Endodermal cell (in vitro differentiated cells): Measurements from ENCODE around the gene DAPK1. TPM values are rescaled to one million over a fixed set of nuclear protein-coding genes. Genes with fewer than 3 reads are reported as not detected.

Experiments
- DNase-seq: peaks from one replicate; pipeline ENCODE4 v3.0.0-alpha.2; 2017
- H3K27ac ChIP-seq: 2 replicates; pipeline ENCODE4 v1.5.1; 2013; ENCODE audit warnings: mild to moderate bottlenecking, low read depth, low read length, moderate library complexity
- H3K27me3 ChIP-seq: 2 replicates; pipeline ENCODE4 v1.6.1; 2013; ENCODE audit warnings: mild to moderate bottlenecking, low read length, moderate library complexity; ENCODE audit not compliant: insufficient read depth, control insufficient read depth, poor library complexity, severe bottlenecking
- H3K36me3 ChIP-seq: 2 replicates; pipeline ENCODE4 v1.7.0; 2013; ENCODE audit warnings: mild to moderate bottlenecking, low read length, moderate library complexity; ENCODE audit not compliant: control insufficient read depth, insufficient read depth
- H3K4me1 ChIP-seq: one replicate; pipeline ENCODE4 v1.7.0; 2013; ENCODE audit warnings: low read length; ENCODE audit not compliant: control insufficient read depth, insufficient read depth
- H3K4me3 ChIP-seq: 2 replicates; pipeline ENCODE4 v1.5.1; 2013; ENCODE audit warnings: mild to moderate bottlenecking, low read length, moderate library complexity
- H3K9ac ChIP-seq: 2 replicates; pipeline ENCODE4 v1.6.1; 2013; ENCODE audit warnings: mild to moderate bottlenecking, low read length, moderate library complexity; ENCODE audit not compliant: poor library complexity, severe bottlenecking; ENCODE audit errors: extremely low read depth
- H3K9me3 ChIP-seq: 2 replicates; pipeline ENCODE4 v1.6.1; 2013; ENCODE audit warnings: mild to moderate bottlenecking, low read length, moderate library complexity; ENCODE audit not compliant: control insufficient read depth
- H3K27ac Mint-ChIP-seq: 2 replicates; pipeline ENCODE4 v1.8.0; 2020; ENCODE audit warnings: mixed read lengths
- H3K27me3 Mint-ChIP-seq: 2 replicates; pipeline ENCODE4 v1.8.0; 2021; ENCODE audit warnings: mild to moderate bottlenecking, mixed read lengths; ENCODE audit not compliant: insufficient read depth
- H3K36me3 Mint-ChIP-seq: 2 replicates; pipeline ENCODE4 v1.8.0; 2020; ENCODE audit warnings: low read depth, mixed read lengths
- H3K4me1 Mint-ChIP-seq: 2 replicates; pipeline ENCODE4 v1.8.0; 2020; ENCODE audit warnings: mixed read lengths
- H3K4me3 Mint-ChIP-seq: 2 replicates; pipeline ENCODE4 v1.8.0; 2020; ENCODE audit warnings: mild to moderate bottlenecking, moderate library complexity, mixed read lengths
- H3K9me3 Mint-ChIP-seq: 2 replicates; pipeline ENCODE4 v1.8.0; 2020; ENCODE audit warnings: mild to moderate bottlenecking, mixed read lengths
- WGBS, 2 experiments: methylation state at CpG; one replicate each; pipeline versions ENCODE4 v1.1.5 to v1.1.7; 2013; ENCODE audit warnings: missing lambda C conversion rate in 2 of 2, mixed read lengths in 1 of 2; ENCODE audit not compliant: insufficient coverage in 1 of 2, insufficient read length in 1 of 2; 5-methylcytosine and 5-hydroxymethylcytosine counted together
- total RNA-seq, 2 donors: library from RNA; stranded (reverse); fragmentation: NEBNext Ultra II Directional in 1 of 2; extraction: Animal tissue kit (Norgen Biotek cat#: 25700) in 1 of 2; gene quantifications; 2 replicates in 1 of 2; 3 replicates in 1 of 2; pipeline ENCODE4 v1.2.1, GENCODE V29; 2021
- TF ChIP-seq, protein P1 (sequence below): fragments of 200-600 bp; sonication (generic); conservative IDR thresholded peaks from 2 replicates; pipeline ENCODE4 v1.5.0; 2021; ENCODE audit warnings: antibody characterized with exemption, mild to moderate bottlenecking

The DAPK1 gene
- total RNA-seq, 2 donors from 2014 or later, result 117 to 139 TPM

DNA sequence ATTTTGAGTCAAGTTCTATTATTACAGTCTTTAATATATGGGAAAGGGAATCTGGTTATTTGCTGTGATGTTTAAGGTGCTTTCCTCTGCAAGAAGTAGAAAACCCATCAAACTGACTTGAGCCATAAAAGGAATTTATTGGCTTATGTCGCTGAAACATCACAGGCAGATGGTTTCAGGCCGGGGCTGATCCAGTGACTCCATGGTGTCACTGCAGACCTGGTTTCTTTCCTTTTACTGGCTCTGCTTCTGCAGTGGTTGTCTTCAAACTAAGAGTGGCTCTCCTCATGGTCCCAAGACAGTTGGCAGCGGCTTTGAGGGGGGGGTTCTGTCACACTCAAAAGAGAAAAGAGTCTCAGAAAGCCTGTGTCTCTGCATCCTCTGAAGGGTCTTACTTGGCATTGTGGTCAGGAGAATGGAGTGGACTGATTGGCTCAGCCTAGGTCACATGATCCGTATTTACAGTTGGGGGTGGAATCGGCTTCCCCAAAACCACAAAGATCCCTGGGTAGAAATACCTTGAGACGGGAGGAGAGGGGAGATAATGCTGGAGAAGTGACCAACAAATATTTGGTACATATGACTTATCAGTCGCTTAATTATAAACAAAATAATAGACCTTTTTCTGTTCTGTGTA is 106.3 kb downstream of the DAPK1 start:
- peaks cover 27% of the 10 kb centered on the region for H3K4me1 Mint-ChIP-seq

DNA sequence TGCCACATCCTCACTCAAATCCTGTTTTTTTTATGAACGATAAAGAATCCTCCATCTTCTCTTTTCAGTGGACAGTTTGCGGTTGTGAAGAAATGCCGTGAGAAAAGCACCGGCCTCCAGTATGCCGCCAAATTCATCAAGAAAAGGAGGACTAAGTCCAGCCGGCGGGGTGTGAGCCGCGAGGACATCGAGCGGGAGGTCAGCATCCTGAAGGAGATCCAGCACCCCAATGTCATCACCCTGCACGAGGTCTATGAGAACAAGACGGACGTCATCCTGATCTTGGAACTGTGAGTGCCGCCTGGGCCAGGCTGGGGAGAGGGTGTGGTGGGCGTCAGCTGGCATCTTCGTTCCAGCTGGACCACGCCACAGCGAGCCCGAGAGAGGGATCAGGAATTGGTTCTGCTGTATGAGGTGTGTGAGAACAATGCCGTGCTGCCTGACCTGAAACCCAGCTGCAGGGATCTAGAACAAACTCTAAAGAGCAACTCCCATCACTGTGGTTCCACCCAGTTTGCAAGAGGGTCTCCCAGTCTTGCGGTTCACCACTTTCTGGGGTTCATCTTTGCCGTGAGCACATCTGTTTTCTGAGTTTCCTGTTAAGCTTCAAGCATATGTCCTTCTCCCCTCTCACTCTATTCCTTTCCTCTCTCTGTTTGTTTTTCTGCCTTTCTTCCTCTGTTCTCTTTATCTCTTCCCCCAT is 107.4 kb downstream of the DAPK1 start:
- H3K9me3 Mint-ChIP-seq, result no peaks in the 10 kb centered on the region
- no peak for DNase-seq
- peaks cover 19% of the 10 kb centered on the region for H3K4me1 Mint-ChIP-seq
- H3K27me3 ChIP-seq, result no peaks in the 10 kb centered on the region
- H3K27me3 Mint-ChIP-seq, result no peaks in the 10 kb centered on the region
- TF ChIP-seq, protein P1, sequence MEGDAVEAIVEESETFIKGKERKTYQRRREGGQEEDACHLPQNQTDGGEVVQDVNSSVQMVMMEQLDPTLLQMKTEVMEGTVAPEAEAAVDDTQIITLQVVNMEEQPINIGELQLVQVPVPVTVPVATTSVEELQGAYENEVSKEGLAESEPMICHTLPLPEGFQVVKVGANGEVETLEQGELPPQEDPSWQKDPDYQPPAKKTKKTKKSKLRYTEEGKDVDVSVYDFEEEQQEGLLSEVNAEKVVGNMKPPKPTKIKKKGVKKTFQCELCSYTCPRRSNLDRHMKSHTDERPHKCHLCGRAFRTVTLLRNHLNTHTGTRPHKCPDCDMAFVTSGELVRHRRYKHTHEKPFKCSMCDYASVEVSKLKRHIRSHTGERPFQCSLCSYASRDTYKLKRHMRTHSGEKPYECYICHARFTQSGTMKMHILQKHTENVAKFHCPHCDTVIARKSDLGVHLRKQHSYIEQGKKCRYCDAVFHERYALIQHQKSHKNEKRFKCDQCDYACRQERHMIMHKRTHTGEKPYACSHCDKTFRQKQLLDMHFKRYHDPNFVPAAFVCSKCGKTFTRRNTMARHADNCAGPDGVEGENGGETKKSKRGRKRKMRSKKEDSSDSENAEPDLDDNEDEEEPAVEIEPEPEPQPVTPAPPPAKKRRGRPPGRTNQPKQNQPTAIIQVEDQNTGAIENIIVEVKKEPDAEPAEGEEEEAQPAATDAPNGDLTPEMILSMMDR, result no peak
- no peak overlapping the region for H3K27ac ChIP-seq
- no peak overlapping the region for H3K4me3 Mint-ChIP-seq
- H3K4me1 ChIP-seq, result peaks cover 1% of the 10 kb centered on the region
- H3K9ac ChIP-seq, result no peak overlapping the region
- peaks cover 44% of the 10 kb centered on the region for H3K36me3 ChIP-seq
- WGBS, 2 experiments, result 96 to 98% methylated on average over 16 to 23 of the region's 23 CpGs
- no peak overlapping the region for H3K27ac Mint-ChIP-seq
- no peaks in the 10 kb centered on the region for H3K9me3 ChIP-seq
- peaks cover 42% of the 10 kb centered on the region for H3K36me3 Mint-ChIP-seq
- no peak overlapping the region for H3K4me3 ChIP-seq

More for the DNA sequence above, 106.3 kb downstream of the DAPK1 start:
- 64 to 80% methylated on average over 3 to 7 of the region's 7 CpGs for WGBS, 2 experiments
- H3K36me3 Mint-ChIP-seq, result peaks cover 35% of the 10 kb centered on the region
- no peaks in the 10 kb centered on the region for H3K9me3 ChIP-seq
- peaks cover 33% of the 10 kb centered on the region for H3K36me3 ChIP-seq
- H3K27me3 ChIP-seq, result no peaks in the 10 kb centered on the region
- no peak overlapping the region for H3K27ac ChIP-seq
- no peaks in the 10 kb centered on the region for H3K9me3 Mint-ChIP-seq
- H3K4me1 ChIP-seq, result peaks cover 3% of the 10 kb centered on the region
- H3K27me3 Mint-ChIP-seq, result no peaks in the 10 kb centered on the region
- H3K4me3 ChIP-seq, result no peak overlapping the region
- no peak for DNase-seq
- H3K9ac ChIP-seq, result no peak overlapping the region
- no peak overlapping the region for H3K27ac Mint-ChIP-seq
- TF ChIP-seq, protein P1, result no peak
- H3K4me3 Mint-ChIP-seq, result no peak overlapping the region

DNA sequence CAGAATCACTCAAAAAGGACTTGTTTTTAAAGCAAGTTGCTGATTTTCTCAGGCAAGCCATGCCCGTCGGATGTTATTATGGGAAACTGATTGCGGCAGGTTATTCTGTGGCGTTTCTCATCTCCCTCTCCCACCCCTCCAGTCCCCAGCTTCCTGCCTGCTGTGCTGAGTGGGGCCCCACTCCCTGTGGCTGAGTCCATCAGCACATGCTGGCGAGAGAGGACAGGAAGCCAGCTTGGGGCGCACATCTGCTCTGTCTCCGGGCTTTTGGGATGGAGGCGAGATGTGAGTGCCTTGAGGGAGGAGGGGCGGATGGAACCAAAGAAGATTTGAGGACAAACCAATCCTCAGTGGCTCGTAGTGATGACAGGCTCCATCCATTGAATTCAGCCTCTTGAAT is 108.0 kb downstream of the DAPK1 start:
- peaks cover 19% of the 10 kb centered on the region for H3K4me1 Mint-ChIP-seq
- Histone ChIP-seq H3K4me1 (no peaks in the 10 kb centered on the region), H3K9me3 (no peaks in the 10 kb centered on the region), H3K27me3 (no peaks in the 10 kb centered on the region), H3K27ac (no peak overlapping the region), H3K4me3 (no peak overlapping the region), H3K9ac (no peak overlapping the region), H3K36me3 (peaks cover 50% of the 10 kb centered on the region)
- no peaks in the 10 kb centered on the region for H3K27me3 Mint-ChIP-seq
- no peak overlapping the region for H3K4me3 Mint-ChIP-seq
- H3K36me3 Mint-ChIP-seq, result peaks cover 47% of the 10 kb centered on the region
- TF ChIP-seq, protein P1, result no peak
- 92 to 97% methylated on average over 4 to 10 of the region's 10 CpGs for WGBS, 2 experiments
- no peak overlapping the region for H3K27ac Mint-ChIP-seq
- no peak for DNase-seq
- no peaks in the 10 kb centered on the region for H3K9me3 Mint-ChIP-seq
